UCSD-AML1 (cell line): ENCODE results near the gene ADPRHL1.

ENCODE experiments used
- DNase-seq: peaks from one replicate; lab custom pipeline; 2025; ENCODE audit not compliant: unreplicated experiment; lab: John Stamatoyannopoulos, UW

The ADPRHL1 gene

GRCh38 chr13:113351514-113352026 is 101.7 kb downstream of the ADPRHL1 start:
- no peak for DNase-seq

GRCh38 chr13:113350938-113351335 is 102.4 kb downstream of the ADPRHL1 start:
- no peak for DNase-seq

DNA sequence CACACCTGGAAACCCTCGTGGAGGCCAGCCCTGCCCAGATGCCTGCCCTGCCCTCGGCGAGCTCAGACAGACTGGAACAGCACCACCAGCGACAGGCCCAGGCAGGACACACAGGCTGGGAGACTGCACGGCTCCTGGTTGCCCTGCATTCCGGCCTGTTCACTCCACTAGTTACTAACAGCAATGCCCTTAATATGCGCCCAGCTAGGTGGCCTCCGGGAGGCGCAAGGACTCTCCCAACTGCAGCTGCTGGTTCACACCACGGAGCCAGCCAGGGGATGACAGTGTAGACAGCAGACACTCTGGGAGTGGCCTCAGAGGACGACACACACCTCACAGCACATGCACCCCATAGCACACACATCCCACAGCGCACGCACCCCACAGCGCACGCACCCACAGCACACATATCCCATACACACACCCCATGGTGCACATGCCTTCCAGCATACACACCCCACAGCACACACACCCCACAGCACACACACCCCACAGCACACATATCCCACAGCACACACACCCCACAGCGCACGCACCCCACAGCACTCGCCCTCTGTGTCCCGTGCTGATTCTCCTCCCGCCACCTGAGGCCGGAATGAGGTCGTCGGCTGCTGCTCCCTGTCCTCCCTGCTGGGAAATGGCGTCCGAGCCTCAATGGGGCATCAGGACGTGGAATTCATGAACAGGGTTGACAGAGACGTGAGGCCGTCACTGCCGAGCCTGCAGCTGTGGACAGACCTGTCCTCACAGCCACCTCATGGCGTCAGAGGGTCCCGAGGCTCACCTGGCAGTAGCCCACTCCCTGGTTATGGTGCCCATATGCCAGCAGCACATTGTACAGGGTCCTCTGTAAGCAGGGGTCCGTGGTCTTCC is 103.0 kb downstream of the ADPRHL1 start:
- DNase-seq: no peak
